Measurements from ENCODE around the gene CDRT15. TPM values are rescaled to one million over a fixed set of nuclear protein-coding genes. Genes with fewer than 3 reads are reported as not detected.
"Not testable (repeated sequence)": the region's sequence is repeated elsewhere in the genome, so short reads cannot be mapped to it uniquely, and the experiment has no call there.

CDRT15 gene
- total RNA-seq, 1 donor from 2014 or later, result not detected

DNA sequence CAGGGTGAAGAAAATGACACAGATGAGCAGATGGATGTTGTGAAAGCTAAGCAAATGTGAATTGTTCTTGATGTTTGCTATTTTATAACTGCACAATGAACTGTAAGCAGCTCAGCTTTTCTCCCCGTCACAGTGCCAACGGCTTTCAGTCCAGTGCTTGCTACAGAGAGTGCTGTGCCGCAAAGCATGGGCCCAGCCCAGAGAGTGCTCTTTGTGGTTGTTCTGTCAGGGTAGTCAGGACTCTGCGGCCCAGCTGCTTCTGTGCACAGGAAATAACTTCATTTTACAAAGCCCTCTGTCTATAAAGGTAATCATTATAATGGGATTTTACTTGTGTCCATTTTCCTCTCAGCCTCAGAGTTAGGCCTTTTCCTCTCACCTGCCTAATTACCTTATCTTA, 39.1 kb downstream of the CDRT15 start:
- Histone ChIP-seq H3K9me3 (no peaks in the 10 kb centered on the region), H3K4me1 (peaks cover 26% of the 10 kb centered on the region), H3K4me3 (no peak overlapping the region), H3K36me3 (no peaks in the 10 kb centered on the region), H3K27ac (no peak overlapping the region), H3K27me3 (no peaks in the 10 kb centered on the region)
- no peak for DNase-seq (ENCODE audit: extremely low spot score in 2 of 2)
- TF ChIP-seq, protein P1, sequence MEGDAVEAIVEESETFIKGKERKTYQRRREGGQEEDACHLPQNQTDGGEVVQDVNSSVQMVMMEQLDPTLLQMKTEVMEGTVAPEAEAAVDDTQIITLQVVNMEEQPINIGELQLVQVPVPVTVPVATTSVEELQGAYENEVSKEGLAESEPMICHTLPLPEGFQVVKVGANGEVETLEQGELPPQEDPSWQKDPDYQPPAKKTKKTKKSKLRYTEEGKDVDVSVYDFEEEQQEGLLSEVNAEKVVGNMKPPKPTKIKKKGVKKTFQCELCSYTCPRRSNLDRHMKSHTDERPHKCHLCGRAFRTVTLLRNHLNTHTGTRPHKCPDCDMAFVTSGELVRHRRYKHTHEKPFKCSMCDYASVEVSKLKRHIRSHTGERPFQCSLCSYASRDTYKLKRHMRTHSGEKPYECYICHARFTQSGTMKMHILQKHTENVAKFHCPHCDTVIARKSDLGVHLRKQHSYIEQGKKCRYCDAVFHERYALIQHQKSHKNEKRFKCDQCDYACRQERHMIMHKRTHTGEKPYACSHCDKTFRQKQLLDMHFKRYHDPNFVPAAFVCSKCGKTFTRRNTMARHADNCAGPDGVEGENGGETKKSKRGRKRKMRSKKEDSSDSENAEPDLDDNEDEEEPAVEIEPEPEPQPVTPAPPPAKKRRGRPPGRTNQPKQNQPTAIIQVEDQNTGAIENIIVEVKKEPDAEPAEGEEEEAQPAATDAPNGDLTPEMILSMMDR (IDR thresholded peaks at IDR 0.05), result no peak
- no peak for TF ChIP-seq POLR2AphosphoS5 (IDR thresholded peaks at IDR 0.05; ENCODE audit: insufficient read depth in 1 of 2, low read depth in 1 of 2)
- TF ChIP-seq POLR2A (IDR thresholded peaks at IDR 0.05), result no peak
- intact Hi-C loops (cut with DNase I), result no loop called here

DNA sequence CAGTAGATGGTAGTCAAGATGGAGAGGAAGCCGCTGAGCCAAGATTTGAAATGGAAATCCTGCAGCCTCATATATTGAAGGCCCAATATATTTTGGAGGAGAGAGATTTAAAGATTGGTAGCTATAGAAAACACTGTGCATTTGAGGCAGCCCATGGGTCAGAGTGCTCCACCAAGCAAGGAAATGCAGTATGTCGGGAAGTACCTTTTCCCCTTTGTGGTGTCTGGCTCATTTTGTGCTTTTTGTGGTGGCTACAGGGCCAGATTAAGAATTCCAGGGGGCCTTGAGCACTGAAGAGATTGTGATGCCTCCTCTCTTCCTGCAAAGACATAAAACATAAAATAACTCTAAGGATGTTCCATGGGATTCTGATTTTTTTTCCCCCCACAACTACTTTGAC, 39.6 kb downstream of the CDRT15 start:
- TF ChIP-seq POLR2AphosphoS5 (IDR thresholded peaks at IDR 0.05; ENCODE audit: insufficient read depth in 1 of 2, low read depth in 1 of 2) (no peak), POLR2A (IDR thresholded peaks at IDR 0.05) (no peak)
- TF ChIP-seq, protein P1 (IDR thresholded peaks at IDR 0.05), result no peak
- Histone ChIP-seq H3K36me3 (no peaks in the 10 kb centered on the region), H3K4me1 (peaks cover 25% of the 10 kb centered on the region), H3K27ac (no peak overlapping the region), H3K27me3 (no peaks in the 10 kb centered on the region), H3K9me3 (no peaks in the 10 kb centered on the region), H3K4me3 (no peak overlapping the region)
- intact Hi-C loops (cut with DNase I), result no loop called here
- no peak for DNase-seq (ENCODE audit: extremely low spot score in 2 of 2)

DNA sequence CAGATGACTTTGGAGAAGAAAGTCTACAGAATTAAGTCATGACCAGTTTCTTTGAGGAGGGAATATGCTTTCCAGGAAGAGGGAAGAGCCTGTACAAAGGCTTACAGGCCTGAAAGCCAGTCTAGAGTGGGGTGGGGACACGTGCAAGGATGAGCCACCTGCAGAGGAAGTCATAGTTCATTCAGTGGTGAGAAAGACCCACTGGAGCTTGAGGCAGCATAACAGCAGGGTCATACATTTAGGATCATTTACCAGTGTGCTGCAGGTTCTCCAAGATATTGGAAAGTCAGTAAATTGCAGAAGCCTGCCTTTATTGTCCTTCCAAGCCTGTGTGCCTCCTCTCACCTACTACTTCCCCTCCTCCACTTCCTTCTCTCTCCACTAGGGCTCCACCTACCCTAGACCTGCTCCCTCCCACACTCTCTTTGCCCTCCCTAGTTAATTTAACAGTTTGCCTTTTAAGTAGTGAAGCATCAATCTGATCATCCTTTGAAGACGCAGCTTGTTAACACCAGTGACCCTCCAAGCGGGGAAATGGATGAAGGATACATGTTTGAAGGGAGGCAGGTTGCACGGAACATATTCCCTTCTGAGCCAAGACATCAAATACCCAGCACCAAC, 40.2 kb downstream of the CDRT15 start:
- H3K4me3 ChIP-seq, result no peak overlapping the region
- DNase-seq (ENCODE audit: extremely low spot score in 2 of 2), result no peak
- H3K4me1 ChIP-seq, result peaks cover 19% of the 10 kb centered on the region
- H3K27me3 ChIP-seq, result no peaks in the 10 kb centered on the region
- no peak overlapping the region for H3K27ac ChIP-seq
- no peaks in the 10 kb centered on the region for H3K36me3 ChIP-seq
- intact Hi-C loops (cut with DNase I), result no loop called here
- TF ChIP-seq, protein P1 (IDR thresholded peaks at IDR 0.05), result no peak
- TF ChIP-seq POLR2AphosphoS5 (IDR thresholded peaks at IDR 0.05; ENCODE audit: insufficient read depth in 1 of 2, low read depth in 1 of 2) (no peak), POLR2A (IDR thresholded peaks at IDR 0.05) (no peak)
- H3K9me3 ChIP-seq, result no peaks in the 10 kb centered on the region

DNA sequence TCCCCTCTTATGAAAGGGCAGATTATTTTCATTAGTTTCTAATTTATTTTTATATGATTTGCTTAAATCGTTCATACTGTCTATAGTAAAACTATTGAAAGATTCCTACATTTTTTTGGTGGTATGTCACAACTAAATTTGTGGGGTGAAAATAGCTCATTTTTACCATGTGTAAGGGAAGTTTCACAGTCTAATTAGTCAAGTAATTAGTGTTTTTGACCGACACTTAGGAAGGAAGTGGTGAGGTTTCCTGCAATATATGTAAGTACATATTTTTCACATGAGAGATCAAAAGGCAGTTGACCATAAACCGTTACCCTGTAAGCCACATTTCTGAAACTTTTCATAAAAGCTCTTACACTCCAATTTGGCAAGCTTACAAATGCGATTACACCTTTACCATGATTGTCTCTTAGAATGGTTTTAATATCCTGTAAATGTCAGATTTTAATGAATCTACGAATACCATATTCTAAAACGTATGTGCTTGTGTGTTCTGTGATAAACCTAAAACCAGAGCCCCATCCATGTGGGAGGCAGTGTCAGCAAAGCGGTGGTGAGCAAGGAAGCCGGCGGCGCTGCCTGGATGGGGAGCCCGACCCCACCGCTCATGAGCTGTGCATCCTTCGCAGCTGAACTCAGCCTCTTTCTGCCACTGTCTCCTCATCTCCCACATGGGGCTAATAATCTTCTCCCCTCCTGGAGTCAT, 43.9 kb downstream of the CDRT15 start:
- H3K9me3 ChIP-seq; H3K4me3 ChIP-seq; H3K27me3 ChIP-seq; H3K4me1 ChIP-seq; DNase-seq (ENCODE audit: extremely low spot score in 2 of 2); H3K27ac ChIP-seq; H3K36me3 ChIP-seq; intact Hi-C loops (cut with DNase I): not testable (repeated sequence)

DNA sequence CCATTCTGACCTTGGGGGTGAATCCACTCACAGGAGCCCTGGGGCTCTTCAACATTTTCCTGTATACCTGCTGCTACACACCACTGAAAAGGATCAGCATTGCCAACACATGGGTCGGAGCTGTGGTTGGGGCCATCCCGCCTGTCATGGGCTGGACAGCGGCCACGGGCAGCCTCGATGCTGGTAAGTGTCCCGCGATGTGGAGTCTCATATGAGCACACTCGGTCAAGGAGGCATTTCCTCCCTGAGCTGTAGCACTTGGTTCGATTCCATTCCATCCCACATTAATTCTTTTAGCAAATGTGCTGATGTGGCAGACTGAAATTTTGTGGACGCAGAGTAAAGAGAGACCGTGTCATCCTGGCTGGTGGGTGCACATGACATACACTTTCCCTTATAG, 44.6 kb downstream of the CDRT15 start:
- H3K4me1 ChIP-seq; intact Hi-C loops (cut with DNase I): not testable (repeated sequence)

DNA sequence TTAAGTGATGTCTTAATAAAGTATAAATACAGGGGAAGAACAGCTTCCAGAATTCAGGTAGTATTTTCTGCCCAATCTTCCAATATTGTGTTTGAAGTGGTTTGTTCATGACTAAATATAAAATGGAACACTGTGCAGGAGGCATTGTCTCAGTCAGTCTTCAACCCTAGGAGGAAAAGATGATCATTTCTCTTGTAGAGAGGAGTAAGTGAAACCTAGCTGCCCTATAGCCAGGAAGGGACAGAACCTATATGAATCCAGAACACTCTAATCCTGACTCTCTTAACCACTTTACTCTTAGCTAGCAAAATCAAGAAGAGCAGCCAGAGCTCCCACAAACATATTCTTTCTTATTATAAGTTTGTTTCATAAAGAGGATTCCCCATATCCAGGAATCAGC, 45.2 kb downstream of the CDRT15 start:
- H3K4me3 ChIP-seq; H3K27me3 ChIP-seq; intact Hi-C loops (cut with DNase I); H3K27ac ChIP-seq; DNase-seq (ENCODE audit: extremely low spot score in 2 of 2); H3K36me3 ChIP-seq; H3K4me1 ChIP-seq; H3K9me3 ChIP-seq: not testable (repeated sequence)

More for the DNA sequence above, 44.6 kb downstream of the CDRT15 start:
- not testable (repeated sequence) for H3K4me3 ChIP-seq; H3K27me3 ChIP-seq; H3K9me3 ChIP-seq; H3K36me3 ChIP-seq; H3K27ac ChIP-seq; DNase-seq (ENCODE audit: extremely low spot score in 2 of 2)

DNA sequence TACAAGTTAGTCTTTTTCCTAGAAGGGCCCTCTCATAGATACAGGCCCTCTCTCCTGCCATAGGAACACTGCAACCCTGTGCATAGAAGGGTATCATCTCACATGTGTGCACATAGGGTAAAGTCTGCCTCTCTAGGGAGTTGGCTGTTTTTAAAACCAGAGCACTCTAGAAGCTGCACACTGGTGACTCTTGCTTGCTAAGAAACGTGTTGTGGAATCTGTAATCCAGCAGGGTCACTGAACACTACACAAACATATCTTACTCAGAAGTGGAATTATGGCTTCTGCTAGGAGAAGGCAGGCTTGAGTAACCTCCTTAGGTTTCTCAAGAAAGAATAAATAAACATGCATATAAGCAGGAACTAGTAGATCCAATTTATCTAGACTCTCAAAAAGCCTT, 45.9 kb downstream of the CDRT15 start:
- intact Hi-C loops (cut with DNase I); DNase-seq (ENCODE audit: extremely low spot score in 2 of 2); H3K4me1 ChIP-seq; H3K36me3 ChIP-seq; H3K27ac ChIP-seq; H3K9me3 ChIP-seq; H3K27me3 ChIP-seq; H3K4me3 ChIP-seq: not testable (repeated sequence)

DNA sequence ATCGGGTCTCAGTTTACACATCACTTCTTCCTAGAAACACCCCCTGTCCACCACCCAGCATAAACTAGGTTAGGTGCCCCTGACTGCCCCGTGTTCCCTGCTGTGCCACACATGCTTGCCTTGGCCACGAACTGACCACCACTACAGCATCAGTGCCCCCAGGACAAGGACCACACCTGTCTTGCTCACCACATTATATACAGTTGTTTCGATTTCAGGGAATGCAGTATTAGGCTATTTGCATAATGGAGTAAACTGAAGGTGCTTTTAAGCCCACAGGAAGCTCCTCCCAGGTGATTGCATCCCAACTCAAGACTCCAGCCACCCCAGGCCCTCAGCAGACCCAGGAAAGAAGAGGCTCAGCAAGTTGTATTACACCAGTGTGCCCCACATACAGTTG, 50.2 kb downstream of the CDRT15 start:
- DNase-seq (ENCODE audit: extremely low spot score in 2 of 2); H3K27me3 ChIP-seq; intact Hi-C loops (cut with DNase I): not testable (repeated sequence)

More for the DNA sequence above, 50.2 kb downstream of the CDRT15 start:
- H3K27ac ChIP-seq, H3K4me3 ChIP-seq, H3K36me3 ChIP-seq, H3K9me3 ChIP-seq, H3K4me1 ChIP-seq: not testable (repeated sequence)
